H1 (cell line): Measurements from ENCODE around the gene GALNT2. TPM values are rescaled to one million over a fixed set of nuclear protein-coding genes. Genes with fewer than 3 reads are reported as not detected.

ENCODE experiments used
- KDM1A ChIP-seq: fragments of 200-600, 300-600 bp; sonication (generic); IDR thresholded peaks from 2 replicates; pipeline ENCODE4 v1.7.1; 2016; ENCODE audit warnings: mild to moderate bottlenecking, low read length, borderline replicate concordance
- polyA plus RNA-seq, 7 experiments: library from polyadenylated mRNA; depleted of rRNA in 3 of 7; stranded (reverse) in 5 of 7; unstranded in 2 of 7; fragments of >200 nt in 5 of 7; fragments of 200-250 nt in 2 of 7; gene quantifications; 1 replicate in 5 of 7; 2 replicates in 1 of 7; 4 replicates in 1 of 7; pipeline versions ENCODE4 v1.2.1 to v1.2.3, GENCODE V29; 2011 to 2013; ENCODE audit warnings: missing spikeins in 2 of 7, mixed read lengths in 2 of 7
- total RNA-seq: library from RNA; stranded (reverse); fragmentation: NEBNext Ultra II Directional; extraction: Animal tissue kit (Norgen Biotek cat#: 25700); gene quantifications from 2 replicates; pipeline ENCODE4 v1.2.1, GENCODE V29; 2021
- TF ChIP-seq, protein P1 (sequence below): fragments of 300-600 bp; sonication (generic); IDR thresholded peaks from 2 replicates; pipeline ENCODE4 v1.7.1; 2012; ENCODE audit warnings: low read length, moderate library complexity, mild to moderate bottlenecking, inconsistent platforms; ENCODE audit not compliant: insufficient replicate concordance

The GALNT2 gene
- total and polyA plus RNA-seq, 2 of the 8 experiments (the other 6 are each of a cell fraction or from before 2014, with no cell fraction given): 34.5 to 75.3 TPM

DNA sequence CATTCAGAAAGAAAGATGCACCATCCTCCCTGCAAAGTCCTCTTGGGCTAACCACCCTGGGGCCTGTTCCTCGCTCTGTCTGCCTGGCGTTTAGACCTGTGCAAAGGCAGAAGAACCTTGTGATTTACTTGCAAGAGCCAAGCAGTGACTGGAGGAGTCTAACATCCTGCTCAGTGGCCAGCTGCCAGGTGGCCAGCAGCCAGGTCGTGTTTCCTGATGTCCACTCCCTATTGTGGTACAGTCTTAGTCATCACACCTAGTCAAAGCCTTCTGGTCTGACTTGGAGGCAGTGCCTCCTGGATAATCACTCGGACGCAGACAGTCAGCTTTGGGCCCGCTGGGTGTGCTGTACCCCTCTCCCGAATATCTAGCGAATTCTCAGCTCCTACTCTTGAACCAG is 241.0 kb downstream of the GALNT2 start (continued):
- TF ChIP-seq KDM1A: no peak
- TF ChIP-seq, protein P1, sequence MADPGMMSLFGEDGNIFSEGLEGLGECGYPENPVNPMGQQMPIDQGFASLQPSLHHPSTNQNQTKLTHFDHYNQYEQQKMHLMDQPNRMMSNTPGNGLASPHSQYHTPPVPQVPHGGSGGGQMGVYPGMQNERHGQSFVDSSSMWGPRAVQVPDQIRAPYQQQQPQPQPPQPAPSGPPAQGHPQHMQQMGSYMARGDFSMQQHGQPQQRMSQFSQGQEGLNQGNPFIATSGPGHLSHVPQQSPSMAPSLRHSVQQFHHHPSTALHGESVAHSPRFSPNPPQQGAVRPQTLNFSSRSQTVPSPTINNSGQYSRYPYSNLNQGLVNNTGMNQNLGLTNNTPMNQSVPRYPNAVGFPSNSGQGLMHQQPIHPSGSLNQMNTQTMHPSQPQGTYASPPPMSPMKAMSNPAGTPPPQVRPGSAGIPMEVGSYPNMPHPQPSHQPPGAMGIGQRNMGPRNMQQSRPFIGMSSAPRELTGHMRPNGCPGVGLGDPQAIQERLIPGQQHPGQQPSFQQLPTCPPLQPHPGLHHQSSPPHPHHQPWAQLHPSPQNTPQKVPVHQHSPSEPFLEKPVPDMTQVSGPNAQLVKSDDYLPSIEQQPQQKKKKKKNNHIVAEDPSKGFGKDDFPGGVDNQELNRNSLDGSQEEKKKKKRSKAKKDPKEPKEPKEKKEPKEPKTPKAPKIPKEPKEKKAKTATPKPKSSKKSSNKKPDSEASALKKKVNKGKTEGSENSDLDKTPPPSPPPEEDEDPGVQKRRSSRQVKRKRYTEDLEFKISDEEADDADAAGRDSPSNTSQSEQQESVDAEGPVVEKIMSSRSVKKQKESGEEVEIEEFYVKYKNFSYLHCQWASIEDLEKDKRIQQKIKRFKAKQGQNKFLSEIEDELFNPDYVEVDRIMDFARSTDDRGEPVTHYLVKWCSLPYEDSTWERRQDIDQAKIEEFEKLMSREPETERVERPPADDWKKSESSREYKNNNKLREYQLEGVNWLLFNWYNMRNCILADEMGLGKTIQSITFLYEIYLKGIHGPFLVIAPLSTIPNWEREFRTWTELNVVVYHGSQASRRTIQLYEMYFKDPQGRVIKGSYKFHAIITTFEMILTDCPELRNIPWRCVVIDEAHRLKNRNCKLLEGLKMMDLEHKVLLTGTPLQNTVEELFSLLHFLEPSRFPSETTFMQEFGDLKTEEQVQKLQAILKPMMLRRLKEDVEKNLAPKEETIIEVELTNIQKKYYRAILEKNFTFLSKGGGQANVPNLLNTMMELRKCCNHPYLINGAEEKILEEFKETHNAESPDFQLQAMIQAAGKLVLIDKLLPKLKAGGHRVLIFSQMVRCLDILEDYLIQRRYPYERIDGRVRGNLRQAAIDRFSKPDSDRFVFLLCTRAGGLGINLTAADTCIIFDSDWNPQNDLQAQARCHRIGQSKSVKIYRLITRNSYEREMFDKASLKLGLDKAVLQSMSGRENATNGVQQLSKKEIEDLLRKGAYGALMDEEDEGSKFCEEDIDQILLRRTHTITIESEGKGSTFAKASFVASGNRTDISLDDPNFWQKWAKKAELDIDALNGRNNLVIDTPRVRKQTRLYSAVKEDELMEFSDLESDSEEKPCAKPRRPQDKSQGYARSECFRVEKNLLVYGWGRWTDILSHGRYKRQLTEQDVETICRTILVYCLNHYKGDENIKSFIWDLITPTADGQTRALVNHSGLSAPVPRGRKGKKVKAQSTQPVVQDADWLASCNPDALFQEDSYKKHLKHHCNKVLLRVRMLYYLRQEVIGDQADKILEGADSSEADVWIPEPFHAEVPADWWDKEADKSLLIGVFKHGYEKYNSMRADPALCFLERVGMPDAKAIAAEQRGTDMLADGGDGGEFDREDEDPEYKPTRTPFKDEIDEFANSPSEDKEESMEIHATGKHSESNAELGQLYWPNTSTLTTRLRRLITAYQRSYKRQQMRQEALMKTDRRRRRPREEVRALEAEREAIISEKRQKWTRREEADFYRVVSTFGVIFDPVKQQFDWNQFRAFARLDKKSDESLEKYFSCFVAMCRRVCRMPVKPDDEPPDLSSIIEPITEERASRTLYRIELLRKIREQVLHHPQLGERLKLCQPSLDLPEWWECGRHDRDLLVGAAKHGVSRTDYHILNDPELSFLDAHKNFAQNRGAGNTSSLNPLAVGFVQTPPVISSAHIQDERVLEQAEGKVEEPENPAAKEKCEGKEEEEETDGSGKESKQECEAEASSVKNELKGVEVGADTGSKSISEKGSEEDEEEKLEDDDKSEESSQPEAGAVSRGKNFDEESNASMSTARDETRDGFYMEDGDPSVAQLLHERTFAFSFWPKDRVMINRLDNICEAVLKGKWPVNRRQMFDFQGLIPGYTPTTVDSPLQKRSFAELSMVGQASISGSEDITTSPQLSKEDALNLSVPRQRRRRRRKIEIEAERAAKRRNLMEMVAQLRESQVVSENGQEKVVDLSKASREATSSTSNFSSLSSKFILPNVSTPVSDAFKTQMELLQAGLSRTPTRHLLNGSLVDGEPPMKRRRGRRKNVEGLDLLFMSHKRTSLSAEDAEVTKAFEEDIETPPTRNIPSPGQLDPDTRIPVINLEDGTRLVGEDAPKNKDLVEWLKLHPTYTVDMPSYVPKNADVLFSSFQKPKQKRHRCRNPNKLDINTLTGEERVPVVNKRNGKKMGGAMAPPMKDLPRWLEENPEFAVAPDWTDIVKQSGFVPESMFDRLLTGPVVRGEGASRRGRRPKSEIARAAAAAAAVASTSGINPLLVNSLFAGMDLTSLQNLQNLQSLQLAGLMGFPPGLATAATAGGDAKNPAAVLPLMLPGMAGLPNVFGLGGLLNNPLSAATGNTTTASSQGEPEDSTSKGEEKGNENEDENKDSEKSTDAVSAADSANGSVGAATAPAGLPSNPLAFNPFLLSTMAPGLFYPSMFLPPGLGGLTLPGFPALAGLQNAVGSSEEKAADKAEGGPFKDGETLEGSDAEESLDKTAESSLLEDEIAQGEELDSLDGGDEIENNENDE: no peak
